Dedifferentiated amniotic fluid mesenchymal stem cell (primary cell): Measurements from ENCODE around the gene GLRX3.

ENCODE experiments used
- DNase-seq: peaks from one replicate; pipeline ENCODE4 v3.0.0-alpha.2; 2016; ENCODE audit errors: extremely low spot score

Gene GLRX3

DNA sequence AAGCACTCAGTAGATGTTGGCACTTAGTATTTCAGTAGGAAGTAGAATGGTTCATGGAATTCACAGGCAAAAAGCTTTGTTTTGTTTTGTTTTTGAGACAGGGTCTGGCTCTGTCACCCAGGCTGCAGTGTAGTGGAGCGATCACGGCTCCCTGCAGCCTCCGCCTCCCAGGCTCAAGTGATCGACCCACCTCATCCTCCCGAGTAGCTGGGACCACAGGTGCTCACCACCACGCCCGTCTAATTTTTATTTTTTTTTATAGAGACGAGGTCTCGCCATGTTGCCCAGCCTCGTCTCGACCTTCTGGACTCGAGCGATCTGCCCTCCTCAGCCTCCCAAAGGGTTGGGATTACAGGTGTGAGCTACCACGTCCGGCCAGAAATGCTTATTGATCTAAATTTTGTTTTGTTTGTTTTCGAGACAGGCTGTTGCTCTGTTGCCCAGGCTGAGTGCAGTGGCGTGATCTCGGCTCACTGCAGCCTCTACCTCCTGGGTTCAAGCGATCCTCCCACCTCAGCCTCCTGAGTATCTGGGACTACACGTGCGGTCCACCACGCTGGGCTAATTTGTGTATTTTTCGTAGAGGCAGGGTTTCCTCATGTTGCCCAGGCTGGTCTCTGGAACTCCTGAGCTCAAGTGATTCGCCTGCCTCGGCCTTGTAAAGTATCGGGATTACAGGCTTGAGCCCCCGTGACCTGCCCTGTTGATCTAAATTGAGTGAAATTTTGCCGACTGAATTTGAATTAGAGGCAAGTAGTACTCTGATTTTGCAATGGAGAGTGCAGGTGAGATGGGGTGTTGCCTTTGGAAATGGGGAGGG is 1.7 kb downstream of the GLRX3 start:
- DNase-seq, result no peak

DNA sequence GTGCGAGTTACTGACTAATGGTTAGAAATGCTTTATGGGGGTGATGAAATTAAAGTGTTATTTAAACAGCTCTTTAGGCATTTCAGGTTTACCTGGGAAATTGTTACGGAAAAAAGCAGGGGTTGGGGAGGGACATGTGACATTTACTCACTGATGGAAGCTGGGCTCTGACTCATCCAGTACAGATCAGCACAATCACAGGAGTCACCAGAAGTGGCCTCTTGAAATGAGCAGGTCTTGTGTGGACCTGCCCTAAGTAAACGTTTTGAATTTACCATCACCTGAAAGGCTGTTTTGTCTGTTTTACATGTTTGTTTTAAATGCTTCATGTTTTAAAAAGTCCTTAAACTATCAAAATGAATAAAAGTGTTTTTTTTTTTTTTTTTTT is 2.3 kb downstream of the GLRX3 start:
- peak; percentile 18 for DNase-seq

DNA sequence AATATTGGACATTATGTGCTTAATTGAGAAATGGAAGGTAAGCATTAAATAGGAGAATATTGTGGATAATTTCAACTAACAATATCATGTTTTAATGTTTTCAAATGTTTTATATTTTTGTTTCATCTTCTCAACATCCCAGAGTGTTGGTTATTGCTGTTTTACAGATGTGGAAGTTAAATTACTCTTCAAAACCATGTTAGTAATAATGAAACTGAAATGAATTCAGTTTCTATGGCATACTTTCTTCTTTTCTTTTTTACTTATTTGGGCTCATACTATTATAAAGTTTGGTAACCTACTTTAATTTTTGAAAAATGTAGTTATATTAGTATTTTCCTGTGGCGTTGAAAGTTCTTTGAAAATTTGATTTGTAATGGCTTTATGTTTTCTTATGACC is 4.2 kb downstream of the GLRX3 start:
- no peak for DNase-seq

DNA sequence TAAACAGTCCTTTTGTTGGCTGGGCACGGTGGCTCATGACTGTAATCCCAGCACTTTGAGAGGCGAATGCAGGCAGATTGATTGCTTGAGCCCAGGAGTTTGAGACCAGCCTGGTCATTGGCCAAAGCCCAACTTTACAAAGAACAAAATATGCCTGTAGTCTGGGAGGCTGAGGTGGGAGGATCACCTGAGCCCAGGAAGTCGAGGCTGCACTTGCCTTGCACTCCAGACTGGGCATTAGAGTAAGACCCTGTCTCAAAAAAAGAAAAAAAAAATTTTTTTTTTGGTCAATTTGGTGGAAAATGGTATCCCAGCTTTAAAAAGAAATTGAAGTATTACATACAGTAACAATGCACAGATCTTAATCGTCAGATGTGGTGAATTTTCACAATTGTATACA is 4.8 kb downstream of the GLRX3 start:
- no peak for DNase-seq

DNA sequence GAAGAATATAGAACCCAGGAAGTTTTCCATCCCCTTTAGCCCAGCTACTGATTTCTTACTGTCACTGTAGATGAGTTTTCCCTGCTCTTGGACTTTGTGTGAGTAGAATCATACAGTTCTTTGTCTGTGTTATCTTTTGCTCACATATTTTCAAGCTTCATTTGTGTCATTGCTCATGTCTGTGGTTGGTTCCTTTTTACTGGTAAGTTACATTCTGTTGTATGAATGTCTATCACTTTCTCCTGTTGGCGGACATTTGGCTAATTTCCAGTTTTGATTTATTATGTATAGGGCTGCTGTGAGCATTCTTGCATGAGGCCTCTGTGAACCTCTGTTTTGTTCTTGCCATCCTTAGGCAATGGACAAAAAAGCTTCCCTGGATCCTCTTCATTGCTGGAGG is 5.3 kb downstream of the GLRX3 start:
- DNase-seq, result no peak

DNA sequence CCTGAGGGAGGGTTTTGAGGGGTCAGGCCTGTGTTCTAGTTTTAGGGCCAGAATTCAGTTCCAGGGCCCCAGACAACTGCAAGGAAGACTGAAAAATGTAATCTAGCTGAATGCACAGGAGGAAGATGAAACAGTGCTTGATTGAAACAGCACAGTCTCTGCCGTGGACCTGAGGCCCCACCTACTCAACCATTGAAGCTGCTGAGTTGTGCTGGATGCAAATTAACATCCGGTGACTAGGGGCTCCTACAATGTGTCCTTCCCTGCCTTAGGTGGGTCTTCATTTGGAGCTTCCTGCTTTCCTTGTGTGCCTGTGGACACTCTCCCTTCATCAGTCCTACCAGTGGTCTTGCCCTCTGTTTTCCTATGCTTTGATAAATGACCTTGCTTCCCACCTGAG is 5.7 kb downstream of the GLRX3 start:
- no peak for DNase-seq

DNA sequence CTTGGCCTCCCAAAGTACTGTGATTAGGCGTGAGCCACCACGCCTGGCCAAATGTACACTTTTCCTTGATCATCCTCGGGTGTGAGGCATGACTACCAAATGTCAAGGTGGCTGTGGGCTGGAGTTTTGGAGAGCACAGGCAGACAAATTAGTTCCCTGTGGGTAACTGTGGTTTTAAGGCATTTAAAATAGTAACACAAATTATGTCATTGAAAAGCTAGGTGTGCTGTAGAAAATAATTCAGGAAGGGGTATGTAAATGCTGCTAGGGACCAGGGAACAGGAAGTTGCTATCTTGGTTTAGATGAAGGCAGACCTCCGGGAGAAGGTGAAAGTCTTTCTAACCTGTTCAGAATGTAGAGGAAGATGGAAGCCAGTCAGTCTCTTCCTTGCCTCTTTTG is 9.9 kb downstream of the GLRX3 start:
- DNase-seq, result no peak

DNA sequence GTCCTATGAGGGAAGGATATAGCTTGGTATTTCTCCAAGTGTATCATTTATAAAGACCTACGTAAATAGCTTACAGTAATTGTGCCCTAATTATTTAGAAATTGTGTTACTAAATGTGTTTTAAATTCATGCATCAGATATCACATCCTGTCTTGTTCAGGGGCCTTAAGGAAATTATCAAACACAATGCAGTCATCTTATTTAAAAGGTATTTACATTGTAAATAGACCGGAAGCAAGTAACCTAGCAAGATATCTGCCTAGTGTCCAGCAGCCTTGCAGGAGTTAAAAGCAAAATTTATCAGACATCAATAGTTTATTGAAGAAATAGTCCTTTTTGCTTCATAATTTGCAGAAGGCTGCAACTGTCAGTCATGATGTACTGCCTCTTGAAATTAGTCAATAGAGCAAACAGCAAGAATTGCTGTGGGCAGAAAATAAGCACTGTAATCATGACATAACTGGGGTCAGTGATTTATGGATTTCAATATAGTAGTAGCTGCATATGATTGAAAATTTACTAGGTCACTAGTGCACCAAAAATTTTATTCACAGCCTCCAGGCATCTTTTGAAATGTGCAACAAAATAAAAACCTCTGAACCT is 23.1 kb downstream of the GLRX3 start:
- no peak for DNase-seq

DNA sequence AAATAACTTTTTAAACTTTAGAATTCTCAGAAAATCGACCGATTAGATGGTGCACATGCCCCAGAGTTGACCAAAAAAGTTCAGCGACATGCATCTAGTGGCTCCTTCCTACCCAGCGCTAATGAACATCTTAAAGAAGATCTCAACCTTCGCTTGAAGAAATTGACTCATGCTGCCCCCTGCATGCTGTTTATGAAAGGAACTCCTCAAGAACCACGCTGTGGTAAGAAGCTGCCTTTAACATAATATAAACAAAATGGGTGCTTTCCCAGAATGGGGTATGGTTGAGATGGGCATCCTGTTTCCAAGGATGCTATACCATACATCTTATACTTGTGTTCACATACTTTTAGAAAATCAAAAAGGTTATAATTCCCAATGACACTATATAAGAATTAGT is 24.6 kb downstream of the GLRX3 start:
- DNase-seq, result no peak

DNA sequence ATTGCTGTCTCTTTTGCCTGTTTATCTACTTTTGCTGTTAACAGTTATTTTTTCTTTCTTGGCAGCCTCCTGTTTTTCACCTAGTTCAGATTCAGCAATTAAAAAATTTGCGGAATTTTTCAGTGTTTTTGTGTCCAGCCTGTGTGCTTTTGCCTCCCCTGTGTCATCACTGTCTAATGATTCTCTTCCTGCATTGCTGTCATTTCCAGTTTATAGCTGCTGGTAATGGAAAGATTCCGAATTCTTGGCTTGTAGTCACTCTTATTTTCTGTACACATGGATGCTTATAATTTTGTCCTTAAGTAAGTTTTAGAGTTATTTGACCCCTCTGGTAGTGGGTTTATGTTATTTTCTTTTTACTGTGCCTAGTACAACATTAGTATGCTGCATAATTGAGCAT is 25.1 kb downstream of the GLRX3 start:
- no peak for DNase-seq

DNA sequence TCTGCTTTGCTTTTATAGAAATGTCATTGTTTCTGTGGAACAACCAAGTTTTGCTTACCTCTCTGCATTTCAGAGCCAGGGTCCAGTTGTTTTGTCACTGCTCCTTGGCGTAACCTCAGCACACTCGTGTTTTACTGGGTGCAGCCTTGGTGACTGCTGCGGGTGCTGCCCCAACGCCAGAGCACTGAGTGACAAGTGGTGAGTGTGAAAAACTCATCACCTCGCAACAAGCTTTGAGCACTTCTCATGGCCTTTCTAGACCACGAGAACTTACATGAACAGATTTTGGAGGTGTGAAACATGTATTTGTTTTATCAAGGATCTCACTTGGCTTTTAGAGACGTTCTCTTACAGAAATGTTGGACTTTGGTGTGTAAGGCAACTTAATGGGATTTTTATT is 31.0 kb downstream of the GLRX3 start:
- DNase-seq, result no peak

DNA sequence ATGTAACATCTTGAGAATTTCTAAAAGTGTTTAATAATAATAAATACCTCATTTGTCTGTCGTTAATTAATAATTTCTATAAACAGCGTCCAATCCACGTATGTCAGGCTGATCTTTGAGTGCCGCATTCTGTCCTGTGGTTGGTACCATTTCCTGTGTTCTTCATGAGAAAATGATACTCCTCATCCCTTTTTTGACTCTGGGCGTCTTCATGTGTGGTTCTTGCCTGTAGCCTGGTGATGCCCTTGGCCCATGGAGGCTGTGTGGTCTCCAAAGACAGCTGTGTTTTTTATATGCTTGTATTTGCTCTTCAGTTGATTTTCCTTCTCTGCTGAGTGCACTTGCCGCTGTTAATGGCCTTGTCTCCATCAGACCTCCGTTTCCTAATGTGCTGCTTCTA is 31.5 kb downstream of the GLRX3 start:
- no peak for DNase-seq

DNA sequence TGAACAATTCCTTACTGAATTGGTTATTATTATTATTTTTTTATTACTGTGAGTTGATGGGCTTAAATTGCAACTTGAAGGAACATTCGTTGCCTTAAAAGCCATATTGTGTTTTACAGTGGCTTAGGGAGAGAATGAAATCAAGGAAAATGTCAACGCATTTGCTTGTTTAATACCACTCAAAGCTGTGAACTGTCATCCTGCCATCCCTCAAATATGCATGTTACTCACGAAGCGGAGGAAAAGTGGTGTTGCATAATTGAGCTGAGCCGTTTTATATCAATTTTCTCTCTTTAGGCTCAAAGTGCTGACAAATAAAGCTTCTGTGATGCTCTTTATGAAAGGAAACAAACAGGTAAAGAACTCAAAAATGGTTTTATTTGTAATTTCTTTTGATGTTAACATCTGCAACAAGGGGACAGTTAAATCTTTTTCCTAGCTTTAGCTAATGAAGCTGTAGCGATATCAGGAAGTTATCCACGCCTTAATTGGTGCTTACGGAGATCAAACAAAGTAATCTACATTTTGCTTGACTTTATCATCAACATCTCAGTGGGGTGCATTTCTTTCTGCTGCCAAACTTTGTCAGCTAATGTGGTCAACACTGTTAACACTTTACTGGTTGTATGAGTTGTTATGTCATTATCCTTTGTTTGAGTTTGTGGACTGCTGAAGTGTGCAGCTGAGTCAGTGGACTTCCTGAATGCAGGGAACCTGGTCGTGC is 33.1 kb downstream of the GLRX3 start:
- no peak for DNase-seq

DNA sequence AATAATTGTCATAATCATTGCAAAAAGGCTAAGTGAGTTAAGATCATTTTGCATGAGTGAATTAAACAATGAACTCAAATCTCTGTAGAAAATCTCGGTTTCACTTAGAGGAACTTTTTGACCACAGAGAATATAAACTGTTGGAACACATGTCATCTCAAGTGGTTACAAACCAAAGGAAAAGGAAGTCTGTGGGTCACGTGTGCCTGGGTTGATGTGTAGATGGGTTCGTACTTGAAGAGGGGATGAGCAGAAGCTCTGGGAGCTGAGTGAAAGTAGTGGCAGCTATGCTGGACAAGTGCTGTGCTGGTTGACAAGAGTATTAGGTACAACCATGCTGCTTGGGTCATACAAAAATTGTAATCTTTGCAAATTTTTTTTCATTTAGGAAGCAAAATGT is 35.0 kb downstream of the GLRX3 start:
- DNase-seq, result no peak

DNA sequence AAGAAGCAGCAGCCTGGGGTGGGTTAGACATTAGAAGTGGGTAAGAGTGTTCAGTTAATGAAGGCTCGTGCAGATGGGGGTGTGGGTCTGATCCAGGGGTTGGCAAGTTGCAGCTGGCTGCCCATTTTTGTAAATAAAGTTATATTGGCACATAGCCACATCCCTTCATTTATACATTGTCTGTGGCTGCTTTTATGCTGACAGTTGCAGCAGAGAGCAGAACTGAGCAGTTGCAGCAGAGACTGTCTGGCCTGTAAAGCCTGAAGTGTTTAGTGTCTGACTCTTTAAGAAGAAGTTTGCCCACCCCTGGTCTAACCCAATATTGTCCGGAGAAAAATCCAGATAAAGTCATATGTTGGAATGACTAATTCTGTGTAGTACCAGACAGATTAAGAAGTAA is 38.1 kb downstream of the GLRX3 start:
- no peak for DNase-seq

DNA sequence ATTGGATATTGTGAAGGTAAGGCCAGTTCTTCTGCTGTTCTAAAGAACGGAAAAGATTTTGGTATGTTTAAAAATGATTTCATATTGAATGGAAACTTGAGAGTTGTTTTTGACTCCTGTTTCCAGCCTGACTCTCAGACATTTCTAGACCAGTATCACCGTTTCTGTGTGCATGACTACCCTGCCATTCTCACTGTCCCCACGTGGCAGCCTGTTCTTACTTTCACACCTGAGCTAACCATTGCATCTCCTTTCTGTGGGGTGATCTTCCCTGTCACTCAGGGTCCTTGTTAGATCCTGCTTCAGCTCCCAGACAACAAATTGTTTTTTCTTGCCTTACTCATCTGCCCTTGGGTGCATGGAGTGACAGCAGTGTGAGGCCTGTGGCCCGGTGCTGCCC is 38.9 kb downstream of the GLRX3 start:
- no peak for DNase-seq

DNA sequence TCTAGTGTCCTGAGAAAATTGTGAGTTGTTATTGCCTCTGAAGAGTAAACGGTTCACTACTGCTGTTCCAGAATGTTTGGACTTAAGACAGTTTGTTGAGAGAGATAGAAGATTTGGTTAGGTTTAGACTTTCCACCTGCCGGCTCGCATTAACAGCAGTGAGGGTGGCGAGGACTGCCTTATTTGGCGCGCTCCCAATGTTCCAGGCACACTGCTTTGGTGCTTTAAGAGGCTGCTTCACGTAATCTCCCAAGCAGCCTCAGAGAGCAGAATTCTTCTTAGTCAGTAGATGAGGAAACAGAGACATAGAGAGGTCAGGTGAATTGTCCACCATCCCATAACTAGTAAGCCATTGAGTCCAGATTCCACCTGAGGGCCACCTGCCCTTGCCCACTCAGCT is 41.1 kb downstream of the GLRX3 start:
- DNase-seq, result no peak

DNA sequence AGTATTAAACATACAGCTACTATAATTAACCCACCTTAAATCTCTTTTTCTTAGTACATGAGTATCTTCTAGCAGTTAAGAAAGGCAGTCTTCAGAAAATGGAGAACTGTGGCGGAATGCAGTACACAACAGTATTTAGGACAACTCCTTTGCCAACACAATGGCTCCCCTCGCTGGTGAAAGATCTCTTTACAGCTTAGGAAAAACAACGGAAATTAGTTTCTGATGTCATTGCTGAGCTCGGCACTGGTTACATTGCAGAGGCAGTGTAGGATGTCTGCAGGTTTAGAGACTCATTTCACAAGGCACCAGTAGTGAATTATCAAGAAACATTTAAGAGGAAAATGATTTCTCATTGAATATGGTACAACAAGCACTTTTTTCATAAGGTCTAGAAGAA is 43.4 kb downstream of the GLRX3 start:
- DNase-seq, result peak; percentile 57

DNA sequence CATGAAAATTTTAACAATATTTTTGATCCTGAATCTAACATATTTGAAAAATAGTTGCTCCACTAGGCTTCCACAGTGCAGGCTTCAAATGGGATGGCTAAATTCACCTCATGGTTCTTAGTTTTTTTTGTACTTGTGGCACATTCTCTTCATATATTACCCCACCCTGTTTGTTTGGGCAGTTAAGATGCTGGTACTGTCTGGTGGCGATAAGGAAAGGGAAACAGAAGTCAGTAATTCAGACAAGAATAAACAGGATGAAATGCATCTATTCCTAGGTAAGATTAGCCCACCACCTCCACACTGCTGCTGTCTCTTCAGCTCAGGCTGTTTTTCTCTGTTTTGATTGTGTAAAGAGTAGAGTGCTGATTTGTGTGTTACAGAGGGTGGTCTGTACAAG is 44.2 kb downstream of the GLRX3 start:
- no peak for DNase-seq

DNA sequence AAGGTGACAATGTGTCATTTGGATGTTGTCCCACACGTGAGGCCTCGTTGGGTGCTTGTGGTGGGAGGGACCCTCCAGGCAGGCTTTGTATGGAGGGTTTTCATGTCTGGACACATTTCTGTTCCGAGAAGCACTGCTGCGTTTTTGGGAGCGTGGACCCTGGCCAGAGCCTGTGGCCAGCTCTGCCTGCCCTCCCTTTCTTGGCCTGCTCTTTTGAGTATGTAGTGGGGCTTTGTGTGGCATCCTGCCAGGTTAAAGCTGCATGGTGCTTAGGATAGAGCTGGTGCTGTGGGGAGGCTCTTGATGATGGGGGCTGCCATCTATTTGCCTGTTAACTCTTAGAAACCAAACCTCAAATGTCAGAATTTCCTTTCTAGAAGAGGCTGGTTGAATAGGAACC is 45.7 kb downstream of the GLRX3 start:
- DNase-seq, result no peak

DNA sequence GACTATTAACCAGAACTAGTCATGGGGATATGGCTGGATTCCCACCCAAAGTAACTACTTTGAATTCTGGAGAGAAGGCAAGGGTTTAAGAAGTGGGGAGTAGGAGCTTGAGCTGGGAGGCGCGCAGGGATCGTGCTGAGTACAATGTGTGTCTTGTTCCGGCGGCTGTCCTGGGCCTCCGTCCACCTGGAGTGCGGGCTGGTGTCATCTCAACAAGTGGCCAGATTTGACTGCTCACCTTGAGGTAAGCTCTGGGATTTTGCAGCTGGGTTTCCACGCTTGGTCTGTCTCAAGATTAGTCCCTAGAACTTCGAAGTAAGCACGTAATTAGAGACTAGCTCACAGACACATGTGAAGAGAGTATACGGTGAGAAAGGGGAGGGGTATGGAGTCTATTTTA is 49.4 kb downstream of the GLRX3 start:
- DNase-seq, result no peak

DNA sequence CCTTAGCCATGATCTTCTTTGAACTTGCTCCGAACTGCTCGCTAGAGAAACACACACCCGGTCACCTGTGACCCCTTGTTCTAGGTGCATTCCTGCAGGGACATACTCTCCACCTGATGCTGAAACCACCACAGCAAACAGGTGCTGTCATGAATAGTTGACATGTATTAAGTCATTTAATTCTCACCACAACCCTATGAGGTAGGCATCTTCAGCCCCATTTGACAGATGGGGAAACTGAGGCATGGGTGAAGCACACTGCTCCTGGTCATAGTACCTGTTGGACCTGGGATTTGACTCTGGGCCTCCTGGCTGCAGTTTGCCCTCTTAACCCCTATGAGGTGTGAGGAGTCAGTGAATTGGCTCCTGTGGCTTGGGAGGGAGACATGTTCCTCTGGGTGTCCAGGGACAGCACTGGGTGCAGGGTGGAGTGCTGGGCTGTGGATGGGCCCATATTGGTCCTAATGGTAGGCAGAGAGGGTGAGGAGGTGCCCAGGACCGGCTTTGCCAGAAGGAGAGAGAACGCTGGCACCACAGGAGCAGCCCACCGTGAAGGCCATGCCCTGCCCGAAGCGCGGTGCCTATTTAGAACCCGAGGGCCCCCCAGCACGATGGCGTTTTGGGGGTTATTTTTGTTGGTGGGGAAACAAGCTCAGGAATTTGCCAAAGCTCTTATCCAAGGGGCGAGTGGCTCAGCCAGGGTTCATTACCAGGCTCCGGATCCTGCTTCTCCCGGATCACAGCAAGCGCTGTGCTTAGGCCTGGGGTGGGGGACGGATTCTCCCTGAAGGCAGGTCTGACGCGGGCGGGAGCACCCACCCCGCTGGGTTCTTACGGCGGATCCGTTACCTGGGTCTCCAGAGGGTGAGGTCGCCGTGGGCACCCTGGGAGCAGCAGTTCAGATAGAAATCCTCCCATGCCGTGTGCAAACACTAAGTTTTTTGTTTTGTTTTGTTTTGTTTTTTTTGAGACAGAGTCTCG is 52.3 kb downstream of the GLRX3 start:
- DNase-seq, result no peak
